RWPE2 (cell line): ENCODE data around the gene RNF135.

ENCODE experiments used
- ATAC-seq: fragments of 200-7000 bp; cut with Tn5 transposase; 3 replicates; pipeline ENCODE4 v1.9.1; 2021; ENCODE audit warnings: low read depth
- DNase-seq: peaks from one replicate; pipeline ENCODE4 v3.0.0-alpha.2; 2020; ENCODE audit warnings: low spot score
- H3K27ac ChIP-seq: fragments of 450-650 bp; 2 replicates; pipeline ENCODE4 v1.5.1; 2017; ENCODE audit warnings: mild to moderate bottlenecking; ENCODE audit not compliant: poor library complexity, severe bottlenecking
- H3K27me3 ChIP-seq: fragments of 250-450 bp; sonication (Bioruptor Pico); 2 replicates; pipeline ENCODE4 v1.5.1; 2021; ENCODE audit warnings: mild to moderate bottlenecking, moderate library complexity; ENCODE audit not compliant: insufficient read depth, poor library complexity, severe bottlenecking
- H3K36me3 ChIP-seq: fragments of 250-450 bp; sonication (Bioruptor Pico); 2 replicates; pipeline ENCODE4 v1.5.1; 2020; ENCODE audit warnings: low read depth, mild to moderate bottlenecking, moderate library complexity
- H3K4me1 ChIP-seq: fragments of 250-450 bp; sonication (Bioruptor Pico); 2 replicates; pipeline ENCODE4 v1.5.1; 2021; ENCODE audit warnings: mild to moderate bottlenecking, moderate library complexity; ENCODE audit not compliant: insufficient read depth, poor library complexity, severe bottlenecking
- H3K4me3 ChIP-seq: fragments of 250-450 bp; sonication (Bioruptor Pico); 2 replicates; pipeline ENCODE4 v1.5.1; 2021; ENCODE audit warnings: mild to moderate bottlenecking, moderate library complexity; ENCODE audit not compliant: severe bottlenecking
- H3K9me3 ChIP-seq: fragments of 250-450 bp; sonication (Bioruptor Pico); 2 replicates; pipeline ENCODE4 v1.5.1; 2021; ENCODE audit warnings: mild to moderate bottlenecking, moderate library complexity; ENCODE audit not compliant: severe bottlenecking
- CTCF ChIP-seq: fragments of 450-650 bp; IDR thresholded peaks from one replicate; pipeline ENCODE4 v1.5.1; 2017; ENCODE audit warnings: mild to moderate bottlenecking, moderate library complexity; ENCODE audit not compliant: poor library complexity, severe bottlenecking

The RNF135 gene

GRCh38 chr17:30997842-30998241 is 27.0 kb downstream of the RNF135 start:
- no peak for TF ChIP-seq CTCF
- ATAC-seq (no peak), DNase-seq (no peak)
- Histone ChIP-seq H3K36me3 (peaks cover 22% of the 10 kb centered on the region), H3K4me1 (no peaks in the 10 kb centered on the region), H3K27ac (no peak overlapping the region), H3K27me3 (no peaks in the 10 kb centered on the region), H3K4me3 (no peak overlapping the region), H3K9me3 (no peaks in the 10 kb centered on the region)

GRCh38 chr17:31002047-31002446 is 31.2 kb downstream of the RNF135 start:
- no peak overlapping the region for H3K27ac ChIP-seq
- peaks cover 11% of the 10 kb centered on the region for H3K36me3 ChIP-seq
- ATAC-seq (no peak), DNase-seq (no peak)
- no peak for TF ChIP-seq CTCF
- no peak overlapping the region for H3K4me3 ChIP-seq
- no peaks in the 10 kb centered on the region for H3K9me3 ChIP-seq
- H3K27me3 ChIP-seq: no peaks in the 10 kb centered on the region
- no peaks in the 10 kb centered on the region for H3K4me1 ChIP-seq

- Histone ChIP-seq H3K27me3 (no peaks in the 10 kb centered on the region), H3K4me3 (no peak overlapping the region), H3K4me1 (peaks cover 5% of the 10 kb centered on the region), H3K27ac (no peak overlapping the region), H3K9me3 (no peaks in the 10 kb centered on the region), H3K36me3 (peaks cover 11% of the 10 kb centered on the region; the same call in 1 of the 2 replicates)
- DNase-seq: no peak
- no peak for TF ChIP-seq CTCF
- no peak for ATAC-seq
Measured at GRCh38 chr17:31003225-31003866, 32.5 kb downstream of the RNF135 start.

- H3K36me3 ChIP-seq: peaks cover 6% of the 10 kb centered on the region; the same call in 1 of the 2 replicates
- H3K4me3 ChIP-seq: no peak overlapping the region
- H3K27me3 ChIP-seq: no peaks in the 10 kb centered on the region
- ATAC-seq: no peak
- no peaks in the 10 kb centered on the region for H3K9me3 ChIP-seq
- H3K4me1 ChIP-seq: peaks cover 5% of the 10 kb centered on the region
- TF ChIP-seq CTCF: no peak
- no peak for DNase-seq
- H3K27ac ChIP-seq: no peak overlapping the region
Measured at GRCh38 chr17:31004160-31004559, 33.3 kb downstream of the RNF135 start.

GRCh38 chr17:31007695-31008373 is 37.0 kb downstream of the RNF135 start:
- Histone ChIP-seq H3K27ac (peak overlapping the region; percentile 13), H3K36me3 (no peaks in the 10 kb centered on the region), H3K4me1 (peaks cover 9% of the 10 kb centered on the region), H3K4me3 (peak overlapping the region; percentile 53), H3K9me3 (no peaks in the 10 kb centered on the region), H3K27me3 (no peaks in the 10 kb centered on the region)
- DNase-seq (no peak), ATAC-seq (no peak)
- no peak for TF ChIP-seq CTCF
